HG02884 (cell line): ENCODE data around the gene LELP1.
"Not testable (repeated sequence)": the region's sequence is repeated elsewhere in the genome, so short reads cannot be mapped to it uniquely, and the experiment has no call there.

Source experiments
- ATAC-seq: cut with Tn5 transposase; IDR thresholded peaks from one replicate; pipeline ENCODE4 v1.9.1; 2021; ENCODE audit warnings: mild to moderate bottlenecking, moderate library complexity; ENCODE audit not compliant: unreplicated experiment

LELP1 gene

DNA sequence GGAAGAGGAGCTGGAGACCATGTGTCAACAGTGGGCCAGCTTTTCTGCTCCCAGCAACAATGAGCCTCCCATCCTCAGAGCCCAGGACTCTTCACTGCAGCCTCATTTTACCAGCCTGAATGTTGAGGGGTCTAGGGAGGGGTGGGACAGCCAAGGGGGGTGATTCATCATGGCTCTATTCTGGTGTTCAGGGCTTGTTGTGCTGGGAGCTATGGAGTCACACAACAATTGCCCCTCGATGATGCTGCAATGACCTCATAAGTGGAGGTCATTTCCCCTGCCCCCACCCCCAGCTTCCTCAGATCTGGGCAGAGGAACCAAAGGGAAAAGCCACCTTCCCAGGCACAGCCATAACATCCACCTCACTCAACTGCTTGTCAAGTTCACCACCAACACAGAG lies at the start of gene LELP1:
Gene LELP1, plus strand, starts transcription at position 301 of the 400 bp plus-strand sequence. CDS start 1,278 bp downstream, outside the sequence.
- ATAC-seq, result no peak

DNA sequence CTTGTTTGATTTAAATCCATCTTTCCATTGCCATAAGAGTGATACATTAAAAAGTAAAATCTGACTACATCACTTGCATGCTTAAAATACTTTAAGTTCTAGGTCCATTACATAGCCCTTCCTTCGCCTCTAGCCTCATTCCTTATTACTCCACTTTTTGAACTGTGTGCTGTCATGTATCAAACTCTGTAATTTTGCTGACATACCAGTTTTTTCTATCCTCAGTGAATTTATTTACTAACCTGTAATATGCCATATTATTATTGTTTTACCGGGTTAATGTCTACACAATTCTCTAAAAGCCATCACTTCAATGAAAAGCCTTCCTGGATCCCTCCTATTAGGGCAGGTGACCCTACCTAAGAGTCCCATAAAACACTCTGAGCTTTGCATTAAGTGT lies 47.7 kb upstream of the LELP1 start:
- no peak for ATAC-seq

DNA sequence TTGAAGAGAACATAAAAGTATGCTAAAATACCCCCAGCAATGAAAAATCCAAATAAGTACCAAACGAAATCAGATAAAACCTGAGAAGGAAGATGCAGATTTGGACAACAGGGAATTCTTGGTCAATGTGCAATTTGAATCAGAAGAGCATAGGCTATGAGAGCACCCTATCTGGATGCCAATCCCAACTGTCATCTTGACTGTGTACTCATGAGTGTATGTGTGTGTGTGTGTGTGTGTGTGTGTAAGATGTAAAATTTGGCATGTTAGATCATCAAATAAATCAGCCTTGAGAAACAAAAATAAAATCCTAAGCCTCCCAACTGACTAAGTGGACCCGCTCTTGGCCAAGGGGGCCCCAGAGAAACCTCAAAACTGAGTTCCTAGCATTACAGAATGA lies 34.5 kb upstream of the LELP1 start:
- no peak for ATAC-seq

DNA sequence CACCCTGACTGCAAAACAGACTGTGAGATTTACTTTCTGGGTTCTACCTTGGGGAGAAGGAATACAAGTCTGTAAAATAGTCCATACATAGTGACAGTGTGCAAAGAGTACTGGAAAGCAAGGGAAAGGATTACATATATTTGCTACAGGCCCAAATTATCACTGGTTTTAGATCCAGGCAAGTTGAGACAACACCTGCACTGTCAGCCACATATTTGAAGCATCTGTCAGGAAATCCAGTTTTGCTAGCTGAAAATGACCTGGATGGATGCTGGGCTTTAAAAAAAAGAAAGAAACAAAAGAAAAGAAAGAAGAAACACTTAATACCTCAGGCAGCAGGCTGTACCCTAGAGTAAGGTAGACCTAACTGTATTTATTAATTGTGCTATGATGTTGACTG lies 28.6 kb upstream of the LELP1 start:
- ATAC-seq, result no peak

DNA sequence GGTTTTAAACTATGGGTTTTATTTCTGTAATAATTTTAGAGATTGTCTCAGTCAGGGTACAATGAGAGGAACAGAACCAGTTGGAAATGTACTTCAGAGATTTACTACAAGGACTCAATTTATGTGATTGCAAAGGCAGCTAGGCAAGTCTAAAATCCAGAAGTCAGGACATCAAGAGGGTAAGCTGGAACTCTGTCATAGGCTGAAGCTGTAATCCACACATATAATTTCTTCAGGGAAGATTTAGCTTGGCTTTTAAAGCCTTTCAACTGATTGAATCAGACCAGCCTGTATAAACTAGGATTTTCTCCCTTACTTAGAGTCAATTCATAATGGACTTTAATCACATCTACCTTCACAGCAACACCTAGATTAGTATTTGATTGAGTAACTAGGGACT lies 24.3 kb upstream of the LELP1 start:
- ATAC-seq, result no peak

DNA sequence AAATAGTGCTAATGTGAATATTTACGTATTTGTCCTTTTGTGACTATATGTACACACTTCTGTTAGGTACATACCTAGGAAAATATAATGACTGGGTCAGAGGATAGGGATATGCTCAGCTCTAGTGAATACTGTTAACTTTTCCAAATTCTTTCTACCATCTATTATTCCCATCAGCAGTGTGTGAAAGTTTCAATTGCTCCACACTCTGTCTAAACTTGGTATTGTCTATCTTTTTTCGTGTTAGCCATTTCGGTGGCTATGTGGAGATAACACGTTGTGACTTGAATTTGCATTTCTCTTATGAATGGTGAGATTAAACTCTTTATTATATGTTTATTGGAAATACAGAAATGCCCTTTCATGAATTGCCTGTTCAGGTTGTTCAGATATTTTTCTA lies 22.7 kb upstream of the LELP1 start:
- no peak for ATAC-seq

DNA sequence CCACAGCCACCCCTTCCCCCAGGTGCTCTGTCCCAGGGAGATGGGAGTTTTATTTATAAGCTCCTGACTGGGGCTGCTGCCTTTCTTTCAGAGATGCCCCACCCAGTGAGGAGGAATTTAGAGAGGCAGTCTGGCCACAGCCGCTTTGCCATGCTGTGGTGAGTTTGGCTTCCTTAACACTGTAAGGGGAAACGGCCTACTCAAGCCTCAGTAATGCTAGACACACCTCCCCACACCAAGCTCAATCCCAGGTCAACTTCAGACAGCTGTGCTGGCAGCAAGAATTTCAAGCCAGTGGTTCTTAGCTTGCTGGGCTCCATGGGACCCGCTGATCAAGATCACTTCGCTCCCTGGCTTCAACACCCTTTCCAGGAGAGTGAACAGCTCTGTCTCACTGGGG lies 14.9 kb upstream of the LELP1 start:
- ATAC-seq, result not testable (repeated sequence)

DNA sequence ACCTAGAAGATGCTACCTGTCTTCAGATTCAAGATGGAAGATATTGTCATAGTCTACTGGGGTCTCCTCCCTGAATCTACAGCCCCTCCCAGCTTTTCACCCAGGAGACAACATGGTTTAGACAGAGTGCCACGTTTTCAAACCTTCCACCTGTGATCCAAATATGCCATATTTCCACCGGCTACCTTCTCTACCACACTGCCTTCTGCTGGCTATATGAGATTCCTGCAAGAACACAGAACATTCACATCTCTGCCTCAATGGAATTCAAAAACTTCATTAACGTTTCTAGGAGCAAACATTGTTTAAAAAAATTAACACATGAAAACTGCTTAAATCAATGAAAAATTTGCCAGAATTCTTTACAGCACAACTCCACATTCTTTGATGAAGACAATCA lies 12.9 kb upstream of the LELP1 start:
- no peak for ATAC-seq

DNA sequence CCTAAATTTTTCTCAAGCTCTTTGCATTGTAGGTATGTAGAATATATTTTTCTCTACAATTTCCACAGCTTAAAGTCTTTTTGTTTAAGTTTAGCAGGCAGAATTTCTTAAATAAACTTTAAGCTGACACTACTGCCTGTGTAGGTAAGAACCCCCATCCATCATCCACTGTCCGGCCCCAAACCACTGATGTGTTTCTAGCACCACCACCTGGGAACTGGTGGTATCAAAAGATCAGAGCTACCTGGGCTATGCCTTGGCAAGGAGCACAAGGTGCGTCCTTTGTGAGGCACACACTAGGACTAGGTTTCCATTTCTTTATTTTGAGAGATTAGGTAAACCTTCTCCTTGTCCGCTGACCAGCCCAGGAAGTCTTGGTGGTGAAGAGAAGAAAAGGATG lies 10.5 kb upstream of the LELP1 start:
- ATAC-seq, result no peak

DNA sequence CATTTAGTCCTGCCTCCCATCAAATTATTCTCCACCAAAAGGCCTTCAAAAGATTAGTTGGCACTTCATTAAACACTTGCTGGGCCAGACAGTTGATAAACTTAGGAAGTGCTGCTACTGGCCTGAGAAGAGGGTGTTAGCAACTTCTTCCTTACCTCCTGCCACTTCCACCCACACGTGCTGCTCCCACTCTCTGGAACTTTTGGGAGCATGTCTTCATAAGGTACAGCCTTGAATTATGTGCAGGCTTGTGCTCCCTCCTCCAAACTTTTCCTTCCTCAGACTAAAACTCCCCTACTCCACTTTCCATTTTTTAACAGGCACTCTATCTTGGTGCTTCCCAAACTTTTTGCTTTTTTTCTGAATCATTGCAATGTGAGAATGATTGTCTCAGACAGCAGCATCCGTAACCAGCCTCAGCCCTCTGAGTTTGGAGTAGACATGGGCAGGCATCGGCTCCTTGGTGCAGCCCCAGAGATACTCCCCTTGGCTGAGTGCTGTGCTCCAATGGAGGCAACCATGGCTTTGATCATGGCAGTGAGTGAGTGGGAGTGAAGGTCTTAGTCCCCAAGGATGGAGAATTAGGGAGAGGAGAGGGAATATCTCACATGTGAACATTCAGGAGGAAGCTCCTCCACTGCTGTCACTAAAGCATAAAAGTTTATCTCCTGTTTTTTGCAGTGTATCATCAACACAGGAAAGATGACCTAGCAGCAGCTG lies 8.7 kb upstream of the LELP1 start:
- ATAC-seq, result no peak

DNA sequence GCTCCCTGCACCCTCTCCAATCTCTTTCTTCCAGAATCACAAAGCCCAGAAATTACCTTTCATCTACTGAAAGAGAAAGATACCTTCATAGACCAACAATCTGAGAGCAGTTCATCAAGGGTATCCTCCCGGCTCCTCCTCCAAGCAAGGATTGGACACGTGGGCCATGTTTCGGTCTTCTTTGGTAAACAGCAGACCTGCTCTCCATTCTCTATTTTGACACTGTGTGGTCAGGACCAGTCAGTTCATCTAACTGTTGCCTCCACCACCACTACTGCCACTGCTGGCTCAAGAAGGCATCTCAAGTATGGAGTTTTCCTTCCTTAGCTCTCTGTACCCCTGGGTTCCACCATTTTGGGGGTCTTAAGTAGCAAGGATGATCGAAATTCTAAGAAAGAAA lies 8.0 kb upstream of the LELP1 start:
- no peak for ATAC-seq

DNA sequence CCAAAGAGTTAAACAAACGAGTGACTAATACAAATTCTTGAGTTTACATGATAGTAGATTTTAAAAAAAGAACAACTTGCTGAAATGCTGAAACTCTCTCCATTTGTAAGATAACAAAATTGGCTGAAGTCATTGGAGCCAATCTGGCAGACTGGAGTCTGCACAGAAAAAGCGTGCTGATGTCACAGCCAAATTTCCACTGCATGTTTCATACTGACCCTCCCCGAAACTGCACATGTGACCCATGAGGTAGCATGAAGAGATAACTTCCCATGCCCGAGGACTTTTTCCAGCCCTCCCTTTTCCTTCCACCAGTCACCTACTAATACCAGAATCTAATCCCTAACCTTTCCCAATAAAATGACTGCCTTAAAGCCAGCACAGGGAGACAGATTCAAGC lies 1.2 kb upstream of the LELP1 start:
- ATAC-seq, result no peak

DNA sequence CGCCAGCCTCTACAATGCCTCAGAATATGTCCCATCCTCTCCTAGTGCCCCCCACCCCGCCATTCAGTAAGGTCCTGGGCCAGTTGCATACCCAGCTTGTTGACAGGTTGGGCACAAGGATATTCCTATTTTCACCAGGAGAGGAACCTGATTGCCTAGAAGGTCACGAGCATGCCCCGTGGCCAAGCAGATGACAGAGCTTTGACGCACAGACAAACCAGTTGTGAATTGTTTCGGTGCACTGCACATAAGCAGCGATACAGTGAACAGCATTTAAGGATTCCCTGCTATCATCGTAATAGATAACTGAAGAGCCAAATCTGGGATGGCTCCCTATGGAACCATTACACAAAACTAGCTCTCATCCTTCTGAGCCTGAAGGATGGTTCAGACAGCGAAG lies 3.4 kb downstream of the LELP1 start:
- ATAC-seq, result no peak

DNA sequence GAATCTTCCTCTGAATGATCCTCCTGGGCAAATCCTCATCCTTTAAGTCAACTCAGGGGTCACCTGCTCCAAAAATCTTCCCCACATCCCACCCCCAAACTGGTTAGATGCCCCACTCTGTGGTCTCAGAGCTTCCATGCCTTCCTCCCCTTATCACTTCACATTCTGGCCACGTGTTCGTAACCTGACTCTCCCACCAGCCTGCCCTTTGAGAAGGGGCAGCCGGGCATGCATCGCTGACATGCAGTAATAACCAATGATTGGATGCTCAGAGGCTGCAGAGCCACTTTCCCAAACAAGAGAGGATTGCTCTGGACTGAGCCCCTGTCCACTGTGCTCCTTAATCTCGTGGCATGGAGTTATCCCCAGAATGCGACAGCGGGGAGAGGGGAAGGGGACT lies 7.0 kb downstream of the LELP1 start:
- no peak for ATAC-seq

DNA sequence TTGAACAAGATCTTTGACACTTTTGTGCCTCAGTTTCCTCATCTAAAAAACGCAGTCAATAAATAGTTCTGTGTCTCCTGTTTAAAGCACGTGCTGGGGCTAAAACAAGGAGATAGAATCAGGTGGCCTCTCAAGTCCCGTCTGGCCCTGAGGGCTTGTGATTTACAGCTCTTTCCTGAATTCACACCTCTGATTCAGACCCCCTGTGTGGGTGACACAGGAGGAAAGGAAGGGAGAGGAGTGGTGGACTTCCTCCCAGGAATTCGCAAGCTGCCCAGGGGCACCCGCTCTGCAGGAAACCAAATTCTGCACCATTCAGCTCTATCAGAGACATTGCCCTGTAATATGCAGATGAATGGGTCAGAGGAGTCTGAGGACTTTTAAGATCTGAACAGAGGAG lies 9.0 kb downstream of the LELP1 start:
- ATAC-seq, result no peak

DNA sequence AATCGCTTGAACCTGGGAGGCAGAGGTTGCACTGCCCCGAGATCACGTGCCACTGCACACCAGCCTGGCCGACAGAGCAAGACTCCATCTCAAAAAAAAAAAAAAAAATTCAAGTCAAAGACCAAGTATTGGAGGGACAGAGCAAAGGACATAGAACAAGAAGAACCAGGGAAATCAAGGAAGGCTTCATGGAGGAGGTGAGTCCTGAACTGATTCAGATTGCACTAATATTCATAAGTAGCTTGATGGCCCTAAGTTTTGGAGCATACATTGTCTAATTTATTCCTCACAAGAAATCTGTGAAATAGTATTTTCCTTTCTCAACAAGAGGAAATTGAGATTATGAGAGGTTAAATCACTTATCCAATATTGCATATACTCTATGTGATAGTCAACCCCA lies 10.3 kb downstream of the LELP1 start:
- no peak for ATAC-seq

DNA sequence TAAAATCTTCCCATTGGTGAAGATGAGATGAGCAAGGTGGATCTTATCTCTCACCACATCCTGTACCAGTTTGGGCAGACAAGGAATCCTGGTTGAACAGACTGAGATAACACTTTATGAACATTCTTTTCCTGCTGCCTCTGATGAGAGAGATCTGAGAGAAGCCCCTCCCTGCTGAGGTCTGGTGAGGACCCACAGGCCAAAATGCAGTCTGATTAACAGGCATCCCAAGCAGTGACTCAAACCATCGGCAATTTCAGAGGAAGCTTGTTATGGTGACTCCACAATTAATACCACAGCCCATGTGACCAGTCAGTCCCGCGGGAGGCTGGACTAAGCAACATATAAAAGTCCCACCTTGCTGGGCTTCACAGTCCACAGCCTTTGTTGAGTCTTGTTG lies 14.0 kb downstream of the LELP1 start, which contains the start of gene PRR9:
Gene PRR9, plus strand, starts transcription at position 373 of the 400 bp plus-strand sequence. CDS start 561 bp downstream, outside the sequence.
- ATAC-seq, result no peak

DNA sequence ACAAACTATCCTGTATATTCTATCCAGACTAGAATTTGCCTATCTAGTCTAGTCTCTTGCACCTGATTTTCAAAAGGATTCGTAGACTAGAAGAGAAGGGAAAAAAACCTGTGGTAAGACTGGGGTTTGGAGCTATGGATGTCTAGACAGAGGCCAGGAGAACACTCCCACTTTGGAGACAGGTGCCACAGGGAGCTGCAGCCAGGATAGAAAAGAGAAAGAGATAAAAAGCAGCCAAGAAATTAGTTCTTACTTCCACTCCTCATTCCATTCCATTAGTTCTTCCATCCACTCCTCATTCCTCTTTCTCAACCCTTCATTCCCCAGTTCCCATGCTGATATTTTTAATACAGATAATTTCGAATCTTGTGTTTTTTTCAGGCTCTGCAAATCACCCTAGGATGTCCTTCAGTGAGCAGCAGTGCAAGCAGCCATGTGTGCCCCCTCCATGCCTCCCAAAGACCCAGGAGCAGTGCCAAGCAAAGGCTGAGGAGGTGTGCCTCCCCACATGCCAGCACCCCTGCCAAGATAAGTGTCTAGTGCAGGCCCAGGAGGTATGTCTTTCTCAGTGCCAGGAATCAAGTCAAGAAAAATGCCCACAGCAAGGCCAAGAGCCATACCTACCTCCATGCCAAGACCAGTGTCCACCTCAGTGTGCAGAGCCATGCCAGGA lies 14.7 kb downstream of the LELP1 start:
- ATAC-seq, result no peak

DNA sequence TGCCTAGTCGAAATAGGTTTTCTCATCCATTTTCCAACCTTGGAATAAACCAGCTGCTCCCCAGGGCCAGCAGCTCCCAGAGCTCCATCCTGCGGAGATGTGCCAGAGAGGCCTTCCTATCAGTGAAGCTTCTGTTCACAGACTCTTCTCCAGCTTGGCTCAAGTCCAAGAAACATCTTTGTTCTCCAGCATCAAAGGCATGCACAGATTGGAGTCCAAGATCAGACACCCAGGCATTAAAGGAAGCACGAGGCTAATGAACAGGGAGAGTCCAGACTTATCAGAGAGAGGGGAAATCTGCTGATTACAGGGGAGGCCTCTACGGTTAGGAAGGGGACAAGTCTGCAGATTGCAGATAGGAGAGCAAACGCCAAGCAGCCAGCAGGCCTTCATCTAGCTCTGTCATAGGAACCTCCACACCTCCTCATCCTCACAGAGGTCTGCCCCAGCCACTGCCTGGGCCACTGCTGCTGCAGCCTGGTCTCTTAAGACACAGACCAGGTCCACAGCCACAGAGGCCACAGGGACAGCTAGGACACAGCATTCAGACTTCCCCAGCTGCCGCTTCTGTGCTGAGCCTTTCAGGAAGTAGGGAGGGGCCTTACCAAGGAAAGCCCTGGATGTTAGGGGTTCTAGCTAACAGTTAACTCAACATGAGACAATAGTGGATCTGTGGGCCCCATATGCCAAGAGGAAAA lies 17.5 kb downstream of the LELP1 start:
- no peak for ATAC-seq

DNA sequence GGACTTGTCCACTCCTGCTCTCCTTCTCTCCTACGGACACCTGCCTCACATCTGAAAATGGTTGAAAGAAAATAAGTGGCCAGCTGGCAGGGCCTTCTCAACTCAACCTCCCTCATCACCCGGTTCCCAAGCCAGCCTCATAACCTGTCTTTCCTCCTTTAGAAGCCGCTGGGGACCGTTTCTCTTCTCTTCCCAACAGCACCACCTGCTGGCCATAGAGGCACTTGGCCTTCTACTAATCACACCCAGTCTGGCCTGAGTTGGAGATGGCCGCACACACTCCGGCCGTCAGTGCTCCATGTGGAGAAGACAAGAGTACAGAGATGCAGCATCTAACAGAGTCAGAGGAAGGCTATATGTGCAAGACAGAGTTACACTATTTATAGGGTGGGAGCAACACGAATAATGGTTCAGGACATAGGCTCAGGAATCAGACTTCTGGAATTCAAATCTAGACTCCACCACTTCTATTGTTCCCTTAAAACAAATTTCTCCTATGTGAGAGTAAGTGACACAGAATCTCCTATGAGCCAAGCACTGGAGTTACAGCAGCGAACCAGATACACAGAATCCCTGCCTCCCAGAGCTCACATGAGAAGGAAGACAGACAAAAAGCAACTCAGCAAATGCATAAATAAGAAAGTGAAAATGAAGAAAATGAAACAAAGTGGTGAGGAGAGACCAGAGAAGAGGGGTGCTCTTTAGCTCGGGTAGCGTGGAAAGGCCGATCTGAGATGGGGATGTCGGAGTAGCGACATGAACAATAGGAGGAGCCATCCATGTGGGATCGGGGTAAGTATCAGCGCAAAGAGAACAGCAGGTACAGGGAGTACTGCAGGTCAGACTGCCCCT lies 20.0 kb downstream of the LELP1 start:
- peak; percentile 70 for ATAC-seq

DNA sequence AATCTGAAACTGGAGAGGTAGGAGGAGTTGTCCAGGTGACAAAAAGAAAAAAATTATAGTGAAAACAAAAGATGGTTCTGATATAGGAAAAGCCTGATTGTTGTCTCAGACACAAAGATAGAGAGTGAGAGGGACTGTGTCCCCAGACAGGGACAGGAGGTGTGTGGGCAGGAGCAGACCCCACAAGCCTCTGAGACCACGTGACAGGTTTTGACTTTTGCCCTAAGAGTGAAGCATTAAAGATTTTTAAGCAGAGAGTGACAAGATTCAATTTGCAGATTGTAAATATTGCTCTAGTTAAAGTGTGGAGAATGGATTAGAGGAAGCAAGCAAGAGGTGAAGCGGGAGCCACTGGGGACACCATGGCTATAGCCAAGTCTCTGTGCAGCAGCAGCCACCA lies 24.6 kb downstream of the LELP1 start:
- ATAC-seq, result no peak
